NB4 (cell line): ENCODE results near the gene ATP5MC2.

Experiments
- POLR2A ChIP-seq: IDR thresholded peaks from 2 replicates; pipeline ENCODE4 v1.6.1; 2011; ENCODE audit warnings: mild to moderate bottlenecking; ENCODE audit not compliant: insufficient read length; ENCODE audit errors: extremely low read depth
- TF ChIP-seq, protein P1 (sequence below): IDR thresholded peaks from one replicate; pipeline ENCODE4 v1.5.1; 2012; ENCODE audit warnings: low read depth, low read length

- TF ChIP-seq, protein P1, sequence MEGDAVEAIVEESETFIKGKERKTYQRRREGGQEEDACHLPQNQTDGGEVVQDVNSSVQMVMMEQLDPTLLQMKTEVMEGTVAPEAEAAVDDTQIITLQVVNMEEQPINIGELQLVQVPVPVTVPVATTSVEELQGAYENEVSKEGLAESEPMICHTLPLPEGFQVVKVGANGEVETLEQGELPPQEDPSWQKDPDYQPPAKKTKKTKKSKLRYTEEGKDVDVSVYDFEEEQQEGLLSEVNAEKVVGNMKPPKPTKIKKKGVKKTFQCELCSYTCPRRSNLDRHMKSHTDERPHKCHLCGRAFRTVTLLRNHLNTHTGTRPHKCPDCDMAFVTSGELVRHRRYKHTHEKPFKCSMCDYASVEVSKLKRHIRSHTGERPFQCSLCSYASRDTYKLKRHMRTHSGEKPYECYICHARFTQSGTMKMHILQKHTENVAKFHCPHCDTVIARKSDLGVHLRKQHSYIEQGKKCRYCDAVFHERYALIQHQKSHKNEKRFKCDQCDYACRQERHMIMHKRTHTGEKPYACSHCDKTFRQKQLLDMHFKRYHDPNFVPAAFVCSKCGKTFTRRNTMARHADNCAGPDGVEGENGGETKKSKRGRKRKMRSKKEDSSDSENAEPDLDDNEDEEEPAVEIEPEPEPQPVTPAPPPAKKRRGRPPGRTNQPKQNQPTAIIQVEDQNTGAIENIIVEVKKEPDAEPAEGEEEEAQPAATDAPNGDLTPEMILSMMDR: no peak
- TF ChIP-seq POLR2A: no peak
Observed at GRCh38 chr12:53700567-53700966, 24.7 kb upstream of the ATP5MC2 start.
